ENCODE results near the gene LOXL3. TPM values are rescaled to one million over a fixed set of nuclear protein-coding genes. Genes with fewer than 3 reads are reported as not detected.

LOXL3 gene
- total and polyA plus RNA-seq, 12 donors, result 3.6 to 26.4 (median 12.5) TPM

DNA sequence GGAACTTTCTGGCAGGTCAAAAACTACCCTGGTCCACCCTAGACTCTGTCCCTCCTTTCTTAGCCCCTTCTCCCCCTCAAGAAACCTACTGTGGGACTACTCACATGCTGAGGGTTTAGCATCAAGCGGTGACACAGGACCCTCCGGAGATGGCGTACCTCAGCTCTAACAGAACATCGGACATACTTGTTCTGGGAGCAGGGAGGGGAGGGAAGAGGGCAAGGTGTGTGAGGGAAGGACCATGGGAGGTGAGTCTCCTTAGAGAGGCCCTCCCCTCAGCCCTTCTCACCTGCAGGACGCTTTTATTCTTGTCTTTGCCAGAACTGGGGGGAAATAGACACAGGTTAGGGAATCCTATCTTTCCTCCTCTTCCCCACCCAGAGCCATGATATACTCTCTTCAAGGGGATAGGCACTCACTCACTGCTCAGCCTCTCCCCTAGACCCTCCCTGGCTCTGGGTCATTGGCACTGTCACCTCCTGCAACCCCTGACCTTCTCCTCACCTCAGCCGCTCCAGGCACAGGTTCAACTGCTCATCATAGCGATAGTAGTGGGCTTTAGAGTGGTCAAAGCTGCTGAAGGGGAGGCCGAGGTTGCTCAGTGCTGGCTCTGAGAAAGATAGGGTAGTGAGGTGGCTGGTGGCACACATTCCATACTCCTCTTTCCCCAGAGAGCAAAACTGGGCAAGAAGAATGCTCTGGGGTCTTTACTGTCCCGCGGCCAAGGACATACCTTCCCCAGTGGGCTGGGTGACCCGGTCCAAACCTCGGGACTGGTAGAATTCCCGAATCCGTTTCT lies 48.1 kb downstream of the LOXL3 start:
- 91 to 96% (median 95%) methylated on average over 14 of the region's 14 CpGs for WGBS, 4 donors
- TF ChIP-seq, protein P1, sequence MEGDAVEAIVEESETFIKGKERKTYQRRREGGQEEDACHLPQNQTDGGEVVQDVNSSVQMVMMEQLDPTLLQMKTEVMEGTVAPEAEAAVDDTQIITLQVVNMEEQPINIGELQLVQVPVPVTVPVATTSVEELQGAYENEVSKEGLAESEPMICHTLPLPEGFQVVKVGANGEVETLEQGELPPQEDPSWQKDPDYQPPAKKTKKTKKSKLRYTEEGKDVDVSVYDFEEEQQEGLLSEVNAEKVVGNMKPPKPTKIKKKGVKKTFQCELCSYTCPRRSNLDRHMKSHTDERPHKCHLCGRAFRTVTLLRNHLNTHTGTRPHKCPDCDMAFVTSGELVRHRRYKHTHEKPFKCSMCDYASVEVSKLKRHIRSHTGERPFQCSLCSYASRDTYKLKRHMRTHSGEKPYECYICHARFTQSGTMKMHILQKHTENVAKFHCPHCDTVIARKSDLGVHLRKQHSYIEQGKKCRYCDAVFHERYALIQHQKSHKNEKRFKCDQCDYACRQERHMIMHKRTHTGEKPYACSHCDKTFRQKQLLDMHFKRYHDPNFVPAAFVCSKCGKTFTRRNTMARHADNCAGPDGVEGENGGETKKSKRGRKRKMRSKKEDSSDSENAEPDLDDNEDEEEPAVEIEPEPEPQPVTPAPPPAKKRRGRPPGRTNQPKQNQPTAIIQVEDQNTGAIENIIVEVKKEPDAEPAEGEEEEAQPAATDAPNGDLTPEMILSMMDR (IDR thresholded peaks at IDR 0.05), result no peak
- no peak for TF ChIP-seq POLR2A (IDR thresholded peaks at IDR 0.05)
- H3K27ac ChIP-seq, result no peak overlapping the region
- peak overlapping the region in 1 of 4 donors; percentile 91 for H3K4me3 ChIP-seq
- DNase-seq, result no peak
- H3K27me3 ChIP-seq, result peaks cover 10% of the 10 kb centered on the region
- H3K36me3 ChIP-seq (replicated peaks in 1 of 2), result peaks cover 0 to 12% of the 10 kb centered on the region in 2 donors
- H3K9me3 ChIP-seq (replicated peaks in 1 of 3), result no peaks in the 10 kb centered on the region
- peaks cover 19 to 50% of the 10 kb centered on the region in 2 donors for H3K4me1 ChIP-seq (replicated peaks in 1 of 2)
- intact Hi-C loops (cut with DNase I), result loop anchor here in 1 of 2 donors (2.0 kb wide), 1 partner anchor 23 kb away; the partner anchor contains the start of genes AUP1 and HTRA2

DNA sequence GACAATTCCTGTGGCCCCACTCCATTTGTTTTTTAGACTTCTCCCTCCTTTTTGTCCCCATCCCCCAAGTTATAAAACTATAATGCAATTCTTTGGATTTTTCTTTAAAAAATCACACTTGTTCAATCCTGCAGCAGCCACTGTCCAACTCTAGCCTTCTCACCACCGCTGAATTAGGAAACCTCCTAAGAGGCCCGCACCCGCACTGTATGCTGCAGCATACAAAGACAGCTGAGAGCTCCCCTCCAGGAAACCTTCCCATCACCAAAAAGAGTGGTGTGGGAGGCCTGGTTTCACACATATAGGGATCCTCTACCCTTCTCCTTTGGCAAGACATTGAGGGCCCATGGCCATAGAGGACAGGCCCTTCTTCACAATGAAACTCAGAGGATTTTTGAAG lies 49.2 kb downstream of the LOXL3 start:
- TF ChIP-seq POLR2A (IDR thresholded peaks at IDR 0.05), result no peak
- TF ChIP-seq, protein P1 (IDR thresholded peaks at IDR 0.05), result no peak
- DNase-seq, result no peak
- no peak overlapping the region for H3K4me3 ChIP-seq
- H3K36me3 ChIP-seq (replicated peaks in 1 of 2), result peaks cover 0 to 12% of the 10 kb centered on the region in 2 donors
- H3K4me1 ChIP-seq (replicated peaks in 1 of 2), result peaks cover 19 to 50% of the 10 kb centered on the region in 2 donors
- no peak overlapping the region for H3K27ac ChIP-seq
- intact Hi-C loops (cut with DNase I), result no loop called here
- H3K27me3 ChIP-seq, result peaks cover 17% of the 10 kb centered on the region
- H3K9me3 ChIP-seq (replicated peaks in 1 of 3), result no peaks in the 10 kb centered on the region
- WGBS, 4 donors, result 94 to 100% (median 97%) methylated on average over 3 of the region's 3 CpGs

DNA sequence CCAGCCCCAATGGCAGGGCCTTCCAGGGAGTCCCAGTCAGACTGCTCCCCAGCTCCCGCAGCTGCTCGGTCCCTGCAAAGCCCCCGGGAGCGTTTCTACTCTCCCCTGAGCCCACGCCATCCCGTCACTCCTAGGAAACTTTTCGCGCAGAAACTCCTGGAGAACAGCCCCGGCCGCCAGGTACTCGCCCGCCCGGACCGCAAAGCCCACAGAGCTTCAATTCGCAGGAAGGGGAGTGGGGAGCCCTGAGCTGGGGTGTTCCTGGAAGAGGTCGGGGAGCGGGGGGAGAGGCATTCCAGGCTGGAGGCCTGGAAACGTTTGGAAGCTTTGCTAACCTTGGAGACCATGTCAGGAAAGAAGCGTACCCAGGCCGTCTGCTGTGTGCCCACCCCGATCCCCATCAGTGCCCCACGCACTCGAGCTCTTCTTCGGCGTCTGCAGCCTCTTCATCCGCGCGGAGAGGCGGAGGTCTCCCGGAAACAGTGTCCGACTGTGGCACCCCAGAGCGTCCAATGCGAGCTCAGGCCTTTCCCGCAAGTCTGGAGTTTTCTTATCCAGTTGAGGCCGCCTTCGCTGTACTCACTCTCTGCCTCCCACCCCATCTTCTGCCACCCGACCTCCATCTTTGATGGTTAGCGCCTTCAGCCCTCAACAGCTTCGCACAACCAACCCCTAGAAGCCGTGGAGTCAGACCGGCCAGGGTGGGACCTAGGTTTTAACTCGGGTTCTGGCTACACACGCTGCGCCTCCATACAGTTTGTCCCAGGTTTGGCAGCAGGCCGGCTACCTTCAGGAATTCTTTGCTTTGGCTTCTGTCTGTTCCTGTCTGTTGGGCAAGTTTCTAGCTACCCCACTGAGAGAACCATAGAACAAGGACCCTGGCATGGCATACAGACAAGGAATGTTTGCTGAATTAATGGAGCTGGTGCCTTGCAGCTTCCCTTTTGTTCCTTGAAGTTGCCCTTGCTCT lies 50.0 kb downstream of the LOXL3 start:
- peak overlapping the region in 2 of 5 donors; percentile 50 to 83 for H3K27ac ChIP-seq
- TF ChIP-seq, protein P1 (IDR thresholded peaks at IDR 0.05), result no peak
- no peak for TF ChIP-seq POLR2A (IDR thresholded peaks at IDR 0.05)
- no peaks in the 10 kb centered on the region for H3K9me3 ChIP-seq (replicated peaks in 1 of 3)
- H3K27me3 ChIP-seq, result peaks cover 25% of the 10 kb centered on the region
- H3K4me1 ChIP-seq (replicated peaks in 1 of 2), result peaks cover 19 to 58% of the 10 kb centered on the region in 2 donors
- peak overlapping the region in 2 of 4 donors; percentile 5 to 68 for H3K4me3 ChIP-seq
- H3K36me3 ChIP-seq (replicated peaks in 1 of 2), result peaks cover 0 to 12% of the 10 kb centered on the region in 2 donors
- WGBS, 4 donors, result 61 to 75% (median 65%) methylated on average over 32 to 45 of the region's 45 CpGs
- DNase-seq, result no peak
- intact Hi-C loops (cut with DNase I), result no loop called here

All from adrenal gland (tissue), 12 donors.